ENCODE data around the gene ERN1.

ERN1 gene

DNA sequence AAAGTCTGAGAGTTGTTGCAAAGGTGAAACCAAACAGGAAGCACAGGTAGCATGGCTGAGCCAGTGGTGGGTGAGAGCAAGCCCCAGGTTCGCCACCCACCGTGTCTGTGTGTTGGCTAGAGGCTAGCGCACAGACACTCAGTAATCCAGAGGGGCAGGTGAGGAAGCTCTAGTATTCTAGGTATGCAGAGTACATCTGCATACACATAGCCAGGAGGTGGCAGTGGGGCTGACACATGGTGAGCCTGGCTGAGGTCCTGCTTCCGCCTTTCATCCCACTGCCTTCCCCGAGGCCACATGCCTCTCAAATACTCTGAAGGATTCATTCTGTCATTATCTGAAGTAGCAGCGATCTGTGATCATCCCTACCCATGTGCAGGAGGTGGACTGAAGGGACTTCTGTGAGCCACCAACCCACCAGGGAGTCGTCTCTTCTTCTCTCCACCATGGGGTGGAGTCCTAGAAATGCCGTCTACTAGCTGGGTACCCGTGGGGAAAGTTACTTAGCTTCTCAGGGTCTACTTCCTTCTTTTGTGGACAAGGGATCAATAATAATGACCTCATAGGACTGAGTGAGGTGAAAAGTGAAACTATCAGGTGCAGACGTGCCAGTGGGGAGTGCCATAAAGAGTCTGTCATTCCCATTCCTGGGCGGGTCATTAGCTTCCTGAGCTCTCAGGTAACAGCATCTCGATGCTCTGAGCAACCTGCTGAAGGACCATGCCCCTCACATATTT lies 73.5 kb downstream of the ERN1 start:
- DNase-seq = no peak

DNA sequence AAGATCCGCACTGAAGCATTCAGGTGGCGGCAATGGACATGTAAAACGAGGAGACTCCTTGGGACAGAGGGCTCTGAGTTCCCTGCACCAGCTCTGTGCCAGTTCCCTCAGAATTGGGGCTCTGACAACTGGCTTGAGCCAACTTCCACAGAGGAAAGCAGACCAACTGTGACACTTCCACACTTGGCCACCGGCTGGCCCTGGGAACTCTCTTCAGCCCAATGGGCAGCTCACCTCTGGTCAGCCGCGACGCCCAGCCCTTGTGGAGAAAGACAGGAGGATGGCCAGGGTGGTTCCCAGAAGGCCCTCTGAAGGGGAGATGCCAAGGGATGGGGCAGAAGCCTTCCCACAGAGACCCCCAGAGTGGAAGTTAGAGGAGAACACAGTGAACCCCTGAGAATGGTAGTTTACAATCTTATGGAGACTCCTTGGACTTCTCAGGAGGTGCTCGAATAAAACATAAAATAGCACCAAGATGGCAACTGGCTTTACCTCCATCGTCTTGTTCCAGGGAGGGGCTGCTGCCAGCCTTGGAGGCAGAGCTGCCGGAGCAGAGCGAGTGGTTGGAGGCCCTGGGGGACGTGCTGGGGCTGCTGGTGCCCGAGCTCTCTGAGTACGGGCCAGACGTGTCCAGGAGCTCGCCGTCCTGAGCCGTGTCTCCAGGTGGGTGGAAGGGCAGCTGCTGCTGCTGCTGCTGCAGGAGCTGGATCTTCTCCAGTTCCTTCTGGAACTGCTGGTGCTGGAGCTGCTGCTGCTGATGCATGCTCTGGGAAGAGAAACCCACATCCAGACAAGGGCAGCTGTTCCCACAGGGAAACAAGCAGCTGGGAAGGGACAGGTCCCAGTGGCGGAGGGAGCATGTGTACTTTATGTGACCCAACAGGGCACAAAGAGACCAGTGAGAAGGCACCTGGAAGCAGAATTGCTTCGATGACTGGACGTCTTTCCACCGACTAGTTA lies 74.5 kb downstream of the ERN1 start:
- DNase-seq = no peak

DNA sequence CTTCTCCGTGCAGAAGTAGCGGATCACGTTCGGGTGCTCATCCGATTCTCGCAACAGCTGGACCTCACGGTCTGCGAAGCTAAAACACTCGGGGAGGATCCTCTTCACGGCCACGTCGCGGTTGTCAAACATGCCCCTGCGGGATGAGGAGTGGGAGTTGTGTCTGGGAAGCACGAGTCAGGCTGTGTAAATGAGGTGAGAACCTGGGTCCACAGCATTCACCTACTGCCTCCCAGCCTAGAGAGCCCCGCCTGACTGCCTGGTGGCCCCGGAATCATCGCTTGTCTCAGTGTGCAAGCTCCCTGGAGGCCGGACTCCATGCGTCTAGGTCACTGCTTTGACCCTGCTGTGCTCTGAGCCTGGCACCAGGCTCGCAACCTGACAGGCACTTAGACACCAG lies 75.6 kb downstream of the ERN1 start:
- DNase-seq = no peak

DNA sequence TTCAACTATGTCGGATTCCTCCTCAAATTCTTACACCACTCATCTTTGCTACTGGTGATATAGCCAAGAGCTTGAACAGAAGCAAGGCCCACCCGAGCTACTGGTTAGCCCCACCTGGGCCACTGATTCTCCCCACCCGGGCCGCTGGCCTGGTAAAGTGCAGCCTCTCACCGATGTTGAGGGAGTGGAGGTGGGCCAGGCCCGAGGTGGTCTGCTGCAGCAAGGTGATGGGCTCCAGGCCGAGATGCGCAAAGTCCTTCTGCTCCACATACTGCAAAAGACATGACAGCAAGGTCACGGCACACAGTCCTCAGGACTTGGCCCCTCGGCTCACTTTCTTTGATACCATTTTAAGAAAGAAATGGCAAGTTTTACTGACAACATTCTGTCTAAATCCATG lies 76.8 kb downstream of the ERN1 start:
- no peak for DNase-seq

DNA sequence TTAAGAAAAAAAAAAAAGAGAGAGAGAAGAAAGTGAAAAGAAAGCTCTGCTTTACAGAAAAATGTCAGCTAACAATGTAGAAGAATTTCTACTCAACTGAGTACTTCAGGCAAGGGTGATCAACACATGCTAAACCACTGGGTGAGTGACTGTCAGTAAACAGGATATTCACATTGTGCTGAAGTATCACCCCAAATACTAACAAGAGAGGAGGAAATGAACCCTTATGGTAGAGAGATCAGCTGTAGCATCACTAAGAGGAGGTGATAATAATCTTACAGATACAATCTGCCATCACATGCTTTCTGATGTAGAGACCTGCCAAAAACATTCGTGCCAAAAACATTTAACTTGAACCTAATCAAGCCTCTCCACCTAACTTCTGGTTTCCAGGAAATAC lies 78.8 kb downstream of the ERN1 start:
- DNase-seq = no peak

DNA sequence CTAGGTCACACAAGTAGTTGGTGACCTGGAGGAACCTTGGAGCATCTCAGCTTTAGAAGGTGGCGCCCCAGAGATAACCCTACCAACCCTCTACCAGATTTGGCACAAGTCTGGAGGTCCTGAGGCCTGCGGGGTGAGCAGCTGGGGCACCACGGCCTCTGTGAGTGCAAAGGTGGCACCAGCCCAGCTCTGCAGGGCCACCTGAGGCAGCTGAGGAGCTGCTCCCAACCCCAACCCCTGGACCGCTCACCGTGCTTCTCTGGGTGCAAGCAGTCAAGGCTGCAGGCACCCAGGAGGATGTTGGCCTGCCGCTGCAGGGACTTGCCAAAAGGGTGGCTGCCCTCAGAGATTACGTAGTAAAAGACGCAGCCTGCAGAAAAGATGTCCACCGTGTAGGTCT lies 81.1 kb downstream of the ERN1 start:
- no peak for DNase-seq

DNA sequence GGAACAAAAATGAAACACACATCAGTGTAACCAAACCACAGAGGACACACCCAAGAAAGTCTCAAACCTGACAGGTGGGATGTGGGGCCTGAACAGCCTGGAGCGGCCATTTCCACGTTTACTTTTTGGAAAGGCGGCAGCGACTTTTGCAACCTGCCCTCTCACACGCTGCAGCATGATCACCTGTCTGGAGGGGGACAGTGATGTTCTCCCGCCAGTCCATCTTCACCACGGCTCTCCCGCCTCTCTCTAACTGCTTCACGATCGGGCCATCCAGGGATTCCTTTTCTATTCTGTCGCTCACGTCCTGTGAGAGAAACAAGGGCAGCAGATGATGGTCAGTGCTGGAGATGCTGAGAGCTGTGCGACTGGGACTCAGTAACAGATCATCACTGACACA lies 84.8 kb downstream of the ERN1 start:
- no peak for DNase-seq

DNA sequence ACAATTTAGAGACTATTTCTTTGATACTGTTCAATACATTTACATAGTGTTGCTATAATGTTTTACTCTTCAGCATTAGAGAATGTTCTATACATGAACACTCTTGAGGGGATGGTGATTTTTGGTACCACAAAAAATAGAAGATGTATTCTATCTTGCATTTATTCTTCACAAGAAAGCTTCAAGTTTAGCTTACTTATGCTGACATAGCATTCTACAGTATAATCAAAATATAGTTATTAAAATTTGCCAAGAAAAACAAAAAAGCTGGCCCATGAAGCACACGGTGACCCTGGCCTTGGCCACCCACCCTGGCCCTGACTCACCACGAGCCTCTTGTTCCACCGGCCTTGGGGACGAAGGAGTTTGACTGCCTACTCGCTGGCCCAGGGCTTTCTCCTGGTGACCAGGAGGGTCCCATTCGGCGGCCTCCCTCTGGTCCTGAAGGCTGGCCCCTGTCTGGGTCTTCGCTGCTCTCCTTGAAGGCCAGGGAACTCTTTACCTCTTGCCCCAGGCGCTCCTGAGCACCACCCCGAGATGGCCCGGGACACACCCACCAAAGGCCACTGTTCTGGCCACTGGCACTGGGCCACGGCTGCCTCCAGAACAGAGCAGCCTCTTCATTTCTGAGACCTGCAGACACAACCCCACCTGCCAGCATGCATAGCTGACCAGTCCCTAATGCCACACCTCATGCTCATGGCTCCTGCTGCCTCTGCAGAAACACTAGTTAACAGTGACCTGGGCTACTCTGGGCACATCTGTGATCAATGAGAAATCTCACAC lies 87.1 kb downstream of the ERN1 start:
- no peak for DNase-seq

DNA sequence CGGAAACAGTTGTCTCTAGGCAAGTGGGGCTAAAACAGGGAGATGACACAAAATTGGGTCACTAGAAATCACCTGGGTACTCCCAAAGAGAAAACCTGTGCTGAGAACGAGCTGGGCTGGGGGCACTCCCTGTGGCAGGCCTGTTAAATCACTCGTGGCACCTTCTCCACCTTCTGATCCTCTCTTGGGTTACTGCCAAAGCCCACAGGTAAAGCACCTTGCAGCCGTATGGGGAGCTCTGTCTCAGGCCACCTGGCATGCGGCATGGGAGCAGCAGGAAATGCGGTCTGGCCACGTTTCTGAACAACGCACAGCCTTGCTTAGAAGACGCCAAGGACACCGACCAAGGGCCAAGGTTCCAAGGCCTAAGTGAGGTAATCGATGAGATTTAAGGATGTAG lies 88.0 kb downstream of the ERN1 start:
- DNase-seq = no peak

DNA sequence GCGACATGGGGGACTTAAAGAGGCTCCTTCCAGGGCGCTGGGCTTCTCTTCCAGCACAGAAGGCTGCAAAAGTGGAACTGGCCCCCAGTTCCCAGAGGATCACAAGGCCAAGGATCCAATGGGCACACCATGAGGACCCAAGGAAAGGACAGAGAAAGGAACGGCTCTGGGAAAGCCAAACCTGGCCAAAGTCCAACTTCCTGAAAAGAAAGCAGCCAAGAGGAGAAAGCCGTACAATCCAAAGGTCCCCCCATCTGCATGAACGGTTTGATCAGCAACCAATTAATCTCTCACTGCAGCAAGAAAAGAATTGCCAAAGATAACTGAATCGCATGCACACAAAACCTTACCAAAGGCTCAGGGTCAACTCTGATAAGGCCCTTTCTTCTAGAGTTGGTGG lies 89.7 kb downstream of the ERN1 start:
- no peak for DNase-seq

DNA sequence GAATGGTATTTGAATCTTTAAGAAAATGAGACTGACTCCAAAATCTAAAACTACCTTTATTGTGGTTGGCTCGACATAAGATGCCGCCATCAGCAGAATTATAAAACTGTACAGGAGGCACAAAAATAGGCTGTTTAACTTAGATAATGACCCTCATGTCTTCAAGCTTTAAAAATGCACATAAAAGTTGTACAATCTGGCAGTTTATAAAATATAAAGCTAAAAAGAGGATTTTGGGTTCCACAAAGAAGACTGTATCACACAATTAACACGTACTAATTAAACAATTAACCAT lies 90.9 kb downstream of the ERN1 start:
- no peak for DNase-seq

DNA sequence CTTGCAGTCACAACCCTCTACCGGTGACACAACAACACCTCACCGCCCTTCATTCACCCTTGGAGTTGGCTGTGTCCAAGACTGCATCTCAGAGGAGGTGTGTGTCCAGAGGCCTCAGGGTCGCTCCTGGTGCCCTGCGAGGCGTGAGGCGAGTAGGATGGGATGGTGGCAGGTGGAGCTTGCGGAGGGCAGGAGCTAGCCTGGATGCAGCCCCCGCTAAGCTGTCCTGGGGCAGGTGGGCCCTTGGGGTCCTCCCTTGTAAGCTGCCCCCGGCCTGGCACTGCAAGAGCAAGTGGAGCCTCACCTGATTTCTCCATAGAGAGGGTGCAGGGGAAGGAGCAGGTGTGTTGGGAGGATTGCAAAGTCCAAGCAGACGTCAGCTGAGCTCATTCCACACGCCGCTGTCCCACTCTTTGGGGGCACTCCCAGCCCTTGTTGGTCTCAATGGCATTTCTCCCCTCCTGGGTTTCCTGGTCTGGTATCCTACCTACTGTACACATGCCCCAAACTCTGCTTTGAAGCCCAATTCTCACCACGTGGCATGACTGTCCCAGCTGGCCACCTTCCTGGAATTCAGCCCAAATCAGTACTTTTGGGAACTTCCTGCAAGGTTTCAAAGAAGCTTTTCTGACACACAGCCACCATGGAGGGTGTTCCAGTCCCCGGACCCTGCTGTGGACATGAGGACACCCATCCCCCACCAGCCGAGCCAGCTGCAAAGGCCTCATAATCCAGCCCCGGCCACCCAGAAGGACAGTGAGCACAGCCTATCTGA lies 91.4 kb downstream of the ERN1 start:
- no peak for DNase-seq

DNA sequence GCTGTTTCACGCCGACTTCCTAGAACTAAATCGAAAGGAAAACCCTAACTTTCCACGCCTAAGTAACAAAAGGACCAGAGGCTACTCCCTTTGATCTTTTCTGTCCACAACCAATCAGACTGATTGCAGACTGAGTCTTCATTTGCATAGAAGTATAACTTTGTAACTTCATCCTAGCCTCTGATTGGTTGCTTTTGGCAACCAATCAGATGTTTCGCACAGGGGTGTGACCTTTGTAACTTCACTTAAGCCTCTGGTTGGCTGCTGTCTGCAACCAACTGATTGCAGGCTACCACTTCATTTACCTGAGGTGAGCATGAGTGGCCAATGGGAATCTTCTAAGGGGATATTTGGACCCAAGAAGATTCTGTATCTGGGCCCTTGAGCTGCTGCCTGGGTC lies 92.1 kb downstream of the ERN1 start:
- no peak for DNase-seq

DNA sequence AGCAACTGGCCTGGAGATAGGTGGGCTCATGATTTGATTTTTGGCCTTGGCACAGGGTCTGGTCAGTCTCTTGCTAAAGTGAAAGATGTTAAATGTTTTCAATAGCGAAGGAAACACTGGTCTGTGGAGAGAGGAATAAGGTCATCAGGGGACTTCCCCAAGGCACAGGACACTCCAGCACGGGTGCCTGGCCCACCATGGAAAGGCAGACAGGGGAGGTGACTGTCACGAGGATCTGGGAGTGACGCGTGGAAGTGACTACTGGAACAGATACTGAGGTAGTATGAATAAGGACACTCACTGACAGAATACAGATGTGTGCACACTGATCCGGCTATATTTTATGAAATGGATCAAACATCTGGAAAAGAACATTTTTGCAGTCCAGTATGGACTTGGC lies 92.8 kb downstream of the ERN1 start:
- no peak for DNase-seq

DNA sequence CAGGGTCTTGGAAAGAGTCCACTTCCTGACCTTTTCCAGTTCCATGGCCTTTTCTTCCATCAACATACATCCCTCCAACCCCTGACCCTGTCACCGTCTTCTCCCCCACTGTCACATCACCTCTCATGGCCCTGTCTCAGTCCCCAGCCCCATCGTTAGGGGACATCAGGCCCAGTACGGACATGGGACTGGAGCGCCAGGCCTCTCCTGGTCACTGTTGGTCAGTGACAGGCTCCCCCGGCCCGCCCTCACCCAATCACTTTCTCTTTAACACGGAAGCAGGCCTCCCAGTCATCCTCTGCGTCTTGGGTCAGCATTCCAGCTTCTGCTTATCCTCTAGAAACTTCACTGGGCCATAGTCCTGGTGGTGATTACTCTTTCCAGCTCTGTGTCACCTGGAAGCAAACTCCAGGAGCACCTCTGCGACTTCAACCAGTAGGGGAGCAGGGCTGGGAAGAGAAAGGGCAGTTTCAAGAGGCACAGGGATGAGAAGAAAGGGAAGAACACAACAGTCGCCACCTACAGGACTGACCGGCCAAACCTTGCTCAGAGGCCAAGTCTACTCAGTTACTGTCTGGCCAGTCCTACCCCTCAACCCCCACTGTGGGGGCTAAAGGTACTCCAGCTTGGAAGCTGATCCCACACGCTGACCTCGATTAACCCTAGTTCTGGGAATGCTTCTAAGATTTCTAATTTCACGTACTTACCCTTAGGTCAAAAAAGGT lies 93.6 kb downstream of the ERN1 start:
- no peak for DNase-seq

DNA sequence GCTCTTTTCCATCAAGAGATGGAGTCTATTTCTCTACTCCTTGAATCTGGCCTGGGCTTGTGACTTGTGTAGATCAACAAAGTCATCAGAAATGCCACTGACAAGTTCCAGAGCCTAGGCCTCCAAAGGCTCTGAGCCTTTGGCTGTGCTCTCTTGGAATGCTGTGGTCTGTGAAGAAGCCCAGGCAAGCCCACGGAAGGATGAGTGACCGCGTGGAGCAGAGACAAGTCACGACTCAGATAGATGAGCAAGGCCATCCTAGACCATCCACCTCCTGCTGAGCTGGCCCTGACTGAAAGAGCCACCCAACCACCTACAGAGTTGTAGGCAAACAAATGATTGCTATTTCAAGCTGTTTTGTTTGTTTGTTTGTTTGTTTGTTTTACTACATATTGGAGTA lies 97.9 kb downstream of the ERN1 start:
- DNase-seq = no peak

DNA sequence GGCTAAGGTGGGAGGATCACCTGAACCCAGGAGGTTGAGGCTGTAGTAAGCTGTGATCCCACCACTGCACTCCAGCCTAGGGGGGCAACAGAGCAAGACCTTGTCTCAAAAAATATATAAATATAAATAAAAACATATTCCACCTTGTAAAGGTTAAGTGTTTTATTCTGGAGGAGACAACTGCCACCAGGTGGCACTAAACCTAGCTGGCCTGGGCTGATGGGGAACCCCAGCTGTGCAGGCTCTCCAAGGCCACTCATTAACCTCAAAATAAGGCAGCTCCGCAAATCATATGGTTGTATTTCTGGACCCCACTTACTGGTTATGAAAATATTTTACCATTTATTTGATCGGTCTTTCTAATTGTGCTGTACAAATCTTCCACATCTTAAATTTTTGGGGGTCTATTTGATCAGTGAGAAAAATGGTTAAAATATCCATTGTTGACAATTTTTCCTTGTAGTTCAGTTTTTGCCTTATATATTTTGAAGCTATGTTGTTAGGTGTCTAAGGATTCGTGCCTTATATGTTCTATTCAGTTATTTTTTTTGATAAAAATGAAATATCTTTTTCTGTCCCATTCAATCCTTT lies 101.0 kb downstream of the ERN1 start:
- DNase-seq = peak; percentile 63

DNA sequence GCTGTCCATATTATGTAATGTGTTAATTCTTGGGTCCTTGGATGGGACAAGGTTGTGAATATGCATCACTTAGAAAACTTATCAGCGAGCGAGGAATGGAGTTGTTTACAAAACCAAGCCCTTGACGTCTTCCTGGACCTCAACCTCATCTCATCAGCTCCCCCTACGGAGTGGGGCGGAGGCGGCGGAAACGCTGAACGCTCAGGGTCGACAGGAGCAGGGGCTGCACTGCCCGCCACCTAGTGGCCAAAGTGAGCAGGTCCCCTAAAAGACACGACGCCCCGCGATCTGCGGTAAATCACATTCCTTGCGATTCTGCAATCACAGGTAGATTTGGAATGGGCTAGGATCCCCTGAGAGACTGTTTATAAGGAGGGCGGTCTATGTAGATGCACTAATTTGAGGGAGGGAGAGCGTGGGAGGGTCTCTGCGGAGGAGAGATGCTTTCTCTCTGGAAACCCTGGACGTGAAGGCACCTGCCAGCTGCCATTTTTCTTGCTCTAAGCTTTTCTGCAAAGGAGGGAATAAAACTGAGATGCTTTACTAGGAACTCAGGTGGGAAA lies 104.1 kb downstream of the ERN1 start:
- peak; percentile 83 for DNase-seq

DNA sequence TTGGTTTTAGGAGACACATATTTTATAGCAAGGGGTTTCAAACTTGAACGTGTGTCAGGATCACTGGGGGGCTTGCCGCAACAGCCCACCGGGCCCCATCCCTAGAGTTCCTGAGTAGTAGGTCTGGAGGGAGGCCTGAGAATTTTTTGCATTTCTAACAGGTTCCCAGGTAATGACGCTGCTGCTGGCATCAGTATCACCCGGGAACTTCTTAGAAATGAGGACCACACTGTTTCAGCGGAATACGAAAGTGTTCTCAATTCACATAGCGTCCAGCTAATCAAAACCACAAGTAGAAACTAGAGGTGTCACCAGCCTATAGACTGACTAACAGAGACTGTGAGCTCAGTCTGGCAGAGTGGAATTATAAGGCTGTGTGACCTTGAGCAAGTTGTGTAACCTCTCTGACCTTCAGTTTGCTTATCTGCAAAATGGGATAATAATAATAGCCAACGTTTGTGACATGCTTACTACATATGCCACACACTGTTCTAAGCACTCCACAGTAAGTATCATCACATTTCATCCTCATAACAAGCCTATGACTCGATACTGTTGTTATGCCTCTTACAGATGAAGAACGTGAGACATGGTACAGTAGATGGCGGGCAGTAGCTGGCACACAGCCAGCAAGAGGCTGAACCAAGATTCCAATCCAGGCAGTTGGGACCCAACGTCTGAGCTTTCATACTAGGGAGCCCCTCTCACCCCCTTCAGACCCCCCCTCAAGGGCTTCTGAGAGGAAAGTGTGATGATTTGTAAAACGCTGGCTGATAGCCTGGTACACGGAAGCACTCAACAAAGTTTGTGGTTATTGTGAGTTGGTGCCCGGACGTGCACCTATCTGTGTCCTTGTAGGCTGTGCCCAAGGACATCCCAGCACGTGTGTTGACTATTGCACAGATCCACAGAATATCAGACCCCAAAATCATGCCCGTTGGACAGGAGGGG lies 104.9 kb downstream of the ERN1 start:
- no peak for DNase-seq

DNA sequence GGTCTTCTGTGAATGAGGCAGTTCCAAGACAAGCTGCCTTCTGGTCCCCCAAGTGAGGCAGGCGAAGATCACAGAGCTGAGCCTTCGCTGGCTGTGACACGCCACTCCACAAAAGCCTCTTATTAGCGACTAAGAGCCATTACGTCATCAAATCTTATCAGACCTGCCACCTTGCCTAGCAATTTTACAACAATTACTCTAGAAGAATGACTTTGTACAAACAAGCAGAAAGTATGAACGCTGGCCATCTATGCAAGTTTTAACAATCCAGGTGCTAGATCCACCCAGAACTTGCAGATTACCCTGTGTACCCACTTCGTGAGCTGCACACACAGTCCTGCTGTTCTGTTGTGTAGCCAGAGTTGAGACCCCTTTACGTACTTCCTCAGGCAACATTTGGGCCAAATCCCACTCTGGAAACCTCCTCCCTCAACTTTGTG lies 105.7 kb downstream of the ERN1 start:
- no peak for DNase-seq
